ENCODE data around the gene KDM5A.

- TF ChIP-seq EZH2 (IDR thresholded peaks at IDR 0.05) (no peak), POLR2AphosphoS5 (IDR thresholded peaks at IDR 0.05; ENCODE audit: borderline replicate concordance, low read depth, low read length) (no peak), FOXP2 (optimal IDR thresholded peaks at IDR 0.05; ENCODE audit: control extremely low read depth, extremely low read length, insufficient read depth) (no peak)
Observed at GRCh38 chr12:242496-242895, 146.6 kb downstream of the KDM5A start.

Measured in SK-N-MC (cell line).